Stimulated activated CD8-positive, alpha-beta memory T cell treated with anti-CD3 and anti-CD28 coated beads, Interleukin-4, amount 100 ng/mL, for 4 hours (primary cell): Measurements from ENCODE around the gene ZNRF1.
"Not testable (repeated sequence)": the region's sequence is repeated elsewhere in the genome, so short reads cannot be mapped to it uniquely, and the experiment has no call there.

Experiments used
- DNase-seq, 2 donors: peaks; one replicate each; pipeline ENCODE4 v3.0.0-alpha.2; 2020; ENCODE audit warnings: low read depth in 2 of 2, low spot score in 1 of 2

The ZNRF1 gene

DNA sequence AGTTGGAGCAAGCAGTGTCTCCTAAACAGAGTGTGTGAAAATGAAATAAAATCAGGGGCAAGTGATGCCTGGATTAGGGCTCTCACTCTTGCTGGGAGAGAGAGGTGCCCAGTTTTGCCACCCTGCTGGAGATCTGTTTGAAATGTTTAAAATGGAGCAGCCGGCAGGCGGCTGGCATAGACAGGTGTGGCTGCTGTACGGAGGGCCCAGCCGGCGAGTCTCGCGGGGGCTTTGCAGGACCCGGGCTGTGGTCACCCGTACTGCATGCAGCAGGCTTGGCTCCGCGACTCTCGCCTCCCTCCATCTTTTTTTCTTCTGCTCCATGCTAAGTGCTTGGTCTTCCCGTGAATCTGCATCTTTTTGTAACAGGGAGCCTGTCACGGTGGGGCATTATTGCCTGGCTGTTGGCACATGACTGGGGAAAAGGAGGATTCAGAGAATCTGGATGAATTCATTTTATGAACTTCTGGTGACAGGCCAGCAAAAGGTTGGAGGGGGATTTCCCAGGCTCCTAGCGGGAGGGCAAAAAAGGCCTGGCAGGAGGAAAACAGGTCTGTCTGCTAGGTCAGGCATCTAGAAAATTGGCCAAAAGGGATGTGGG, 1.8 kb downstream of the ZNRF1 start:
- no peak for DNase-seq

DNA sequence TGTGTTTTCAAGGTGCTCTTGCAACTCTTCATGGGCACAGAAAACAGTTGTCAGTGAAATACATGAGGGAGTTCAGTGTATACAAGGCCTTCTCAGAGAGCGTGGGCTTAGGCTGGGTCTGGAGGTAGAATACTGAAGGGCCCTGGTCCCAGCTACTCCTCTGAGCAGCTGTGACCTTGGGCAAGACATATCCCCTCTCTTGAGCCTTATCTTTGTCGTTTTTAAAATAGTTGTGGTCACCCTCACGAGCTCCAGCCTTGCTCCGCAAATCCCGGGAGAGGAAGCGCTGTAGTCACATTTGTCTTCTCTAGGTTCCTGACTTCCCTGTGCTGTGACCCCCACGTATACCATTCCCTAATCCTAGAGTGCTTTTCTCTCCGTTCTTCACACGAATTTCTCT, 3.6 kb downstream of the ZNRF1 start:
- no peak for DNase-seq

DNA sequence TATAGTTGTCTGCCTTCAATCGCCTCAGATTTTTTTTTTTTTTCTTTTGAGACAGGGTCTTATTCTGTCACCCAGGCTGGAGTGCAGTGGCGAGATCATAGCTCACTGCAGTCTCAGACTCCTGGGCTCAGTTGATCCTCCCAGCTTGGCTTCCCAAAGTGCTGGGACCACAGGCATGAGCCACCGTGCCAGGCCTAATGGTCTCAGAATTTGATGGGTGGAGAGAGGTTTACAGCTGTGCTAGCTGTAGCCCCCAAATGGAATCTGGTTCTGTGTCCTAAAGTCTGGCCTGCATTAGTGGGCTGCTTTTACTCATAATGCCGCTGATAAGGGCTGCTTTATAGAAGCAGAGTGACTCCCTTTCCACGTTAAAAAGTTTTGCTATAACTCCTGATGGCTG, 5.1 kb downstream of the ZNRF1 start:
- DNase-seq = no peak

DNA sequence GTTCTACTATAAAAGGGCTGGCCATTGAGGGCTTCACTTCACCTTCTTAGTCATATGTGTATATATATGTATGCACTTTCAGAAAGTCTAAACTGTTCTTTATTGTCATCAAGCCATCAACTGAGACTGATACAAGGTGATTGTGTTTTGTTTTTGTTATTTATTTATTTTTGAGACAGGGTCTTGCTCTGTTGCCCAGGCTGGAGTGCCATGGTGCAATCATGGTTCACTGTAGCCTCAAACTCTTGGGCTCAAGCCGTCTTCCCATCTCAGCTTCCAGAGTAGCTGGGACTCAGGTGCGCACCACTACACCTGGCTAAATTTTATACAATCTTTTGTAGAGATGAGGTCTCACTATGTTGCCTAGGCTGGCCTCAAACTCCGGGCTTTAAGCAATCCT, 5.6 kb downstream of the ZNRF1 start:
- no peak for DNase-seq

DNA sequence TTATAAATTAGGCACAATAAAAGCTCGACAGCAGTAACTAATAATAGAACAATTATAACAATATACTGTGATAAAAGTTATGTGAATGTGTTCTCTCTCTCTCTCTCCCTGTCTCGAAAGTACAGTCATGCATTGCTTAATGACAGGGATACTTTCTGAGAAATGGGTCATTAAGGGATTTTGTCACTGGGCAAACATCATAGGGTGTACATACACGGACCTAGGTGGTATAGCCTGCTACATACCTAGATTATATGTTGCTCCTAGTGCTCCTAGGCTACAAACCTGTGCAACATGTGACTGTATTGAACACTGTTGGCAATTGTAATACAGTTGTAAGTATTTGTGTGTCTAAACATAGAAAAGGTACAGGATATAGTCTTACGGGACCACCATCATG, 6.9 kb downstream of the ZNRF1 start:
- no peak for DNase-seq

DNA sequence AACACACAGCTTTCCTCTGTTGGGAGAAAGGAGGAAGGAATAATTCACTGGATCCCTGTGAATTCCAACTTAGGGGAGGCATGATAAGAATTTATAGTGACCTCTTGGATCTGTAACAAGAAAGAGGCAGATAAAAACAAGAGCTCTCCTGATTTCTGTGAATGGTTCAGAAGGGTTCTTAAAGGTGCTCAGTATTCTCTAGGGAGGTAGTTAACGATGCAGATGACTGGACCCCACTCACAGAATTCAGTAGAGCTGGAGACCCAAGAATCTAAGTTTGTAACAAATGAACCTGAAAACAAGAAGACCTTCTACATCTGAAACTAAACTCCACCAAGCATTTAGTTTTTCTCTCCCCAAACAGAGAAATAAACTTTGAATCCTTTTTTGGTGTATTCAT, 8.6 kb downstream of the ZNRF1 start:
- no peak for DNase-seq

DNA sequence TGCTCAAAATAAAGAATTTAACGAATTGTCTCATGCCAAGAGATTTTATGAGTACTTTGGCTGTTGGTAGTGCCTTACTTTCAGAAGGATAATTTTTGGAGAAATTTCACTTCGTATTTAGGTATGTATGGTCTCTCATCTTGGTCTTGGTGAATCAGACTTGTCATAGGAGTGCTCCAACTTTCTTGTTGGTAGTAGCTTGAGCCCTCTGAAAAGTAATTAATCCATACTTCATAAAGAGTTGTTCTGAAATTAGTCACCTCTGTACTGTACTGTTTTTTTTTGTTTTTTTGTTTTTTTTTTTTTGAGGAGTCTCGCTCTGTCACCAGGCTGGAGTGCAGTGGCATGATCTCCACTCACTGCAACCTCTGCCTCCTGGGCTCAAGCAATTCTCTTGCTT, 11.6 kb downstream of the ZNRF1 start:
- DNase-seq = no peak

DNA sequence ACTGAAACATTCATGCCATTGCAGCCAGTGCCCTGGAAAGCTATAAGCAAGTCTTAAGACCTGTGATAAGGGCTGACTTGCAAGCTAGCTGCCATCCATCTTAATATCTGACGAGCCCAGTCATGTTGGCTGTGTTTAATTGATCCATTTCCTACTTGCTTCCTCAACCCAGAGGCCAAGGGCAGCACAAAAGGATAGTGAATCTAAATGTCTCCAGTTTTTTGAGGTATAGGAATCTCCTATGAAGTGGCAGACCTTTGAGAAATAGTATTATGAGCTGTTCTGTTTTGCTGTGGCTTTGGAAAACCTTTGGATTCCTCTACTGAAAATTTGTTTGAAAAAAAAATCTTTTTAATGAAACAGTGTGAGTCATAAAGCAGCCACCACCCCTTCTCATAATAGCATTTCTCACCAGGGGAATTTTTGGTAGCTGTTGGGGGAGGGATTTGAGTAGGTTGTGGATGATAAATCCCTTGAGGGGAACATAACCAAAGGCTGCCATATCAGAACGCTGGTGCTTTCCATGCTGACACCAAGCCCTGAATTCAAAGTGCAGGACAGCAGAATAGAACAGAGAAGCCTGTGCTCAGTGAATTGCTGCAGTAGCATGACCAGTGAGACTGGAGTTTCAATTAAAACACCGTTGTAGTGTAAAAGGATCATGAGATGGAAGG, 12.9 kb downstream of the ZNRF1 start:
- no peak for DNase-seq

DNA sequence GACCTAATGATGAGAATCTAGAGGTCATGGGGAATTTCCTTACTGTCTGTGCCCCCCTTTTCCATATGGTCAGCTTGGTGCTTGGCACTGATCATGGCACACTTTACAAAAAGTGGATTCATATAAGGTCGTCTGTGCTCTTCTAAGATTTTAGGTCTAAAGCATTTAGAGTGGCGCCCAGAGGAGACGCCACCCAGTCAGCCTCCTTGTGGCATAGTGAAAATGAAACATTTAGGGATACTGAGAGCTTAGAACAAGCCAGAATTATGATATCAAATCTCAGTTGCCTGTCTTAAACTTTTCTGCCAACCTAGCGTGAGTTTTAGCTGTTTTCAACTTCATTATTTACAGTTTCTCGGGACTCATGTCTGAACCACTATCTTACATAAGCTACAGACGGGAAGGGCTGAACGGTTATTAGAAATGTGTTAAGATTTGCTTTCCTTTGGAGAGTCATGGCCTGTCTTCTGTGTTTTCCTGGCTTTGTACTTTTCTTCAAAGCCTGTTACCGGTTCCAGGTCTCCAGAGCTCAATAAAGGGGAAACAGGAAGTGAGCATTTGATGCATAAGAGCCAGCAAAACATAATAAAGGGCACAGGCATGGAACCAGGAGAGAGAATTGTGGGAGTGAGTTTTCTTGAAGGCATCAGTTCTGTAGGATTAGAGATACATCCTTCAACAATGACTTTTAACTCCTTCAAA, 13.7 kb downstream of the ZNRF1 start:
- DNase-seq = no peak

DNA sequence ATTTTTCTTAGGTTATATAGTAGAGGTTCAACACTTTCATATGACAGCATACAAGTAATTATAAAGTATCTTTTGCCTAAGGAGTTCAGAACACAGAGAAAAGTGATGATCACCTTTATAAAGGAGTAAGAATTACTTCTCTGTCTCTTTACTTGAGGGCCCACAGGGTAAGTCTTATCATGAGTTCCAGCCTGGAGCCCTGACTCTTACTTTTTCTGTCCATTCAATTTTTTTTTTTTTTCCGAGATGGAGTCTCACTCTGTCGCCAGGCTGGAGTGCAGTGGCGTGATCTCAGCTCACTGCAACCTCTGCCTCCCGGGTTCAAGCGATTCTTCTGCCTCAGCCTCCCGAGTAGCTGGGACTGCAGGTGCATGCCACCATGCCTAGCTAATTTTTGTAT, 14.3 kb downstream of the ZNRF1 start:
- not testable (repeated sequence) for DNase-seq

DNA sequence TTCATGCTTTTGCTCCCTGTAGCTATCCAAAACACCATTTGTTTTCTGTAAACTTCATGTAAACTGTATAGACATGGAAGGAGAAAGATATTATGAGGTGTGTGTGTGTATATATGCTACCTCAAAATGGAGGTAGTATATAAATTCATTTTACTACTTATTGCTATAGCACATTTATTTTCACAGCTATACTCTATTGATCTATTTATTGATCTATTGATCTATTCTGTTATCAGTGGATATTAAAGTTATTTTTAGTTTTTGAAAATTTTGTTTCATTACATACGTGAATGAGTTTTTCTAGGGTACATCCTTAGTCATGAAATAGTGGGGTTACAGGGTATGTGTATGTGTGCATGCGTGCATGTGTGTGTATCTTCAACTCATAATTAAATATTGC, 15.5 kb downstream of the ZNRF1 start:
- no peak for DNase-seq

DNA sequence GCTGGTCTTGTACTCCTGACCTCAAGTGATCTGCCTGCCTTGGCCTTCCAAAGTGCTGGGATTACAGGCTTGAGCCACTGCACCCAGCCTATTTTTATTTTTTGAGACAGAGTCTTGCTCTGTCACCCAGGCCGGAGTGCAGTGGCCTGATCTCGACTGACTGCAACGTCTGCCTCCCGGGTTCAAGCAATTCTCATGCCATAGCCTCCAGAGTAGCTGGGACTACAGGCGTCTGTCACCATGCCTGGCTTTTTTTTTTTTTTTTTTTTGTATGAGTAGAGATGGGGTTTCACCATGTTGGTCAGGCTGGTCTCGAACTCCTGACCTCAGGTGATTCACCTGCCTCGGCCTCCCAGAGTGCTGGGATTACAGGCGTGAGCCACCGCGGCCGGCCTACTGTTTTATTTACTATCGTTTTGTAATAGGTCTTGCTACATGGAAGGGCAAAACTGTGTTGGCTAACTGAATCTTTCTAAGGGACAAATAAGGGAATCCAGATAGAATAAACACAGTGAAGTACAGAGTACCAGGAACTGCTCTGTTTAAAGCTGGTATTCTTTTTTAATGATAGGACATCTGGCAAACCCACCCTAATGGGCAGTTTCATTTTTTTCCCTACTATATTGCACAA, 17.7 kb downstream of the ZNRF1 start:
- DNase-seq = not testable (repeated sequence)

DNA sequence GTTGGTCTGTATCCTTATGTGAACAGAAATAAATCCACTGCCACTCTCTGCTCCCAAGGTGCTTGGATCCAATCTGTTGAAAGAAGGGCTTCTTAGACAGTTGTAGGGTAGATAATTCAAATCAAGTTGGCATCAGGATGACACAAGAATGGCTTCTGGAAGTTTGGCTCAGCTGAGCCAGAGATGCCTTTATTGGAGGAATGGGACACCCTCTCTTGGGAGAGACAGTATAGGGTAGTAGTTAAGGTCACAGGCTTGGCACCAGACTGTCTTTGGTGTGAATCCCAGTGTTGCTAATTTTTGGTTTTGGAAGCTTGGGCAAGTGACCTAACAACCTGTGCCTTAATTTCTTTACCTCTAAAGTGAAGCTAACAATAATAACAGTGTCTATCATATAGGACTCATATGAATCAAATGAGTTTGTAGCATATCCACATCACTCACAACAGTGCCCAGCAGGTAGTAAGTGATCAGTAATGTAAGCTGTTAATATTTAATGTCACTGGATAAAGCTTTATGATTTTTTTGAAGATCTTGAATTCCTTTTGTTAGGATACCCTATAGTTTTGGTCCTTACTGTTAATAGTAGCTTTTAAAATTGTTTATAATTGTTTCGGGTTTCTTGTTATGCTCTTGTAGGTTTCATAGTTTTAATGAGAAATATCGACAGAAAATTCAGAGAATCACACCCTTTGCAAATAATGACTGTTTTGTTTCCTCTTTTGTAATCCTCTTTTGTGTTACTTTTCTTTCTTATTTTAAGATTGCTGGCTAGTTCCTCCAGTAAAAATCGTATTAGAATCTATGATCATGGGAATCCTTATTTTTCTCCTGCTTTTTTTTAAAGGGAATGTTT, 19.1 kb downstream of the ZNRF1 start:
- no peak for DNase-seq

DNA sequence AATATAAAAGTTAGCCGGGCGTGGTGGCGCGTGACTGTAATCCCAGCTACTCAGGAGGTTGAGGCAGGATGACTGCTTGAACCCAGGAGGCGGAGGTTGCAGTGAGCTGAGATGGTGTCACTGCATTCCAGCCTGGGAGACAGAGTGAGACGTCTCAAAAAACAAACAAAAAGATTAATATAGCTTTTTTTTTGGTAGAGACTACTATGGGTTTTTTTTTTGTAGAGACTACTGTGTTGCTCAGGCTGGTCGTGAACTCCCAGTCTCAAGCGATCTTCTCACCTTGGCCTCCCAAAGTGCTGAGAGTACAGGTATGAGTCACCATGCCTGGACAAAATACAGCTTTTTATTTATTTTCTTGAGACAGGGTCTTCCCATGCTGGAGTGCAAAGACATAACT, 20.2 kb downstream of the ZNRF1 start:
- no peak for DNase-seq

DNA sequence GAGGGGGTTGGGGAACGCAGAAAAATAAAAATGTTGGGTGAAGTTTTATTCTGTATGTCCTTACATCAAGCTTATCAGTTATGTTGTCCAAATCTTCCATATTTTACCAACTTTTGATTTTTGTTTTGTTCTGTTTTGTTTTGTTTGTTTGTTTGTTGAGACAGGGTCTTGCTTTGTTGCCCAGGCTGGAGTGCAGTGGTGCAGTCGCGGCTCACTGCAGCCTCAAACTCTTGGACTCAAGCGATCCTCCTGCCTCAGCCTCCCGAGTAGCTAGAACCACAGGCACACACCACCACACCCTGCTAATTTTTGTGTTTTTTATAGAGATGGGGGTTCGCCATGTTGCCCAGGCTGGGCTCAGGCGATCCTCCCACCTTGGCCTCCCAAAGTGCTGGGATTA, 20.8 kb downstream of the ZNRF1 start:
- no peak for DNase-seq

DNA sequence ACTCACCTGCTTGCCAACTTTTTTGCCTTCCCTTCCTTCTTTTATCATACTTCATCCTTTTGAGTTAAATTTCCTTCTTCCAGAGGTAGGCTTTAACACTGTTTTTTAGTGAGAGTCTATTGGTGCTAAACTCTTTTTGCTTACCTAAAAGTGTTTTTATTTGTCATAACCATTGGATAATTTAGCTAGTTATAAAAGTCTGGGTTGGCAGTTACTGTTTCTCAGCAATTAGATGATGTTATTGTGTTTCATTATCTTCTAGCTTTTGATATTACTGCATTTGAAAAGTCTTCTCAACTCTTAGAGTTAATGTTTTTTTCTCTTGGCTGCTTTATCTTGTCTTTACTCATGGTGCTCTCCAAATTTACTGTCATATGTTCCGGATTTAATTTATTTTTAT, 22.6 kb downstream of the ZNRF1 start:
- DNase-seq = no peak

DNA sequence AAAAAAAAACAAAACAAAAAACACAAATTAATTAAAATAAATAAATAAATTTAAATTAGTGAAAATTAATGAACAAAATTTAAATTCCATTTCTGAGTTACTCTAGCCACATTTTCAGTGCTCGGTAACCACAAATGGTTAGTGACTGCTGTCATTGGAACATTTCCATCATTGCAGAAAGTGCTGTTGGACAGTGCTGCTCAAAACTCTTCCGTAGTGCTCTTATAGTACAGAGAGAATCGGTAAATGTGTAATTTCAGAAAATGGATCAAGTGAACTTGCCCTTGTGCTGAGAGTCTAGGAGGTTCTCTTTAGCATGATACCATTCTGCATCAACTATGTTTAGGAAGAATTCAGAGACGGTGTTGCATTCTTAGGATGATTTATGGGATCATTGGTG, 23.7 kb downstream of the ZNRF1 start:
- DNase-seq = no peak

DNA sequence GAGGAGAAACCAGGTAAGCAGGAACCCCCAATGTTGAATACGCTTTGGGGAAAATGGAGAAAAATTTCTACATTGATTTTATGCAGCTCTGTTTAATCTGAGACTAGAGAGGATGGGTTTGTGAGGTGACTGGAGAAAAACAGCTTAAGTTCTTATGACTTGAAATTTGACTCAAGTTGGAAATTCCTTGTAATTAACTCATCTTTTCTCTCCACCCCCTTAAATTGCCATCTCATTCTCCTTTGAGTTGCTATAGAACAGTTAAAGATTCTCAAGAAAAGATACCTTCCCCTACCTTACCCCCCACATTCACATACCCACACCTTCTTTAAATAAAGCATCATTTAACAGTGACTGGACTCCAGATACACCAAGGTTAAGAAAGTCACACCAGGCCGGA, 24.2 kb downstream of the ZNRF1 start:
- DNase-seq = no peak

DNA sequence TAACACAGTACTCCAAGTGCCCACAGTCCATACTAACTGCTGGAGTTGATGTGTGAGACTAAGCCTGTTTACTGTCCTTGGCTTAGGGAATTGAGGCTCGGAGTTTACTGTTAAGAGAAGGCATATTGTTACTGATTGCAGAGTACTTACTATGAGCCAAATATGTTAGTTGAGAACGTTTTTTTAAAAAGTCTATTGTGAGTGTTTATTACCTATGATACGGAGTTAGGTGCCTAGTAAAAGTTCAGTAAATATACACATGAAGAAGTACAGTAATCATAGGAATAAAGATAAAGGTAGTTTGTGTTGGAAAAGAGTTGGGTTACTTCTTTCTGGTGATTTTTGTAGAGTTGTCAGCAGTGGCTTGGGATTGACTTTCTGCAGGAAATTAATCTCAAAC, 25.4 kb downstream of the ZNRF1 start:
- DNase-seq = no peak

DNA sequence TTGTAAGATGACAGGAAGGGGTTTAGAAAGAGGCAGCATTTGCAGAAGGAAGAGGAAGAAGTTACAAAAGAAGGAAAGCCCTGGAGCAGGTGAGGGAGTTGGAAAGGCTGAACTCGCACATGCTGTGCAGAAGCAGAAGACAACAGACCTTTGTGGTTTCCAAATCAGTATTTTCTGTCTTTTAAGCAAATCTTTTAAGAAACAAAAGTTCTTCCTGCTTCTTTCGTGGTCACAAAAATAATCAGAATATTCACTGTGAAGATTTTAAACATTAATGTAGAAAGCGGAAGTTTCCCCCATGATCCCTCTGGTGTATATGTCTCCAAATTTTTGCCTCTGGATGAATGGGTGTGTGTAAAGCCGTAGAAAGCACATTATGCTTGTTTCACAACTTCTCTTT, 25.8 kb downstream of the ZNRF1 start:
- no peak for DNase-seq

DNA sequence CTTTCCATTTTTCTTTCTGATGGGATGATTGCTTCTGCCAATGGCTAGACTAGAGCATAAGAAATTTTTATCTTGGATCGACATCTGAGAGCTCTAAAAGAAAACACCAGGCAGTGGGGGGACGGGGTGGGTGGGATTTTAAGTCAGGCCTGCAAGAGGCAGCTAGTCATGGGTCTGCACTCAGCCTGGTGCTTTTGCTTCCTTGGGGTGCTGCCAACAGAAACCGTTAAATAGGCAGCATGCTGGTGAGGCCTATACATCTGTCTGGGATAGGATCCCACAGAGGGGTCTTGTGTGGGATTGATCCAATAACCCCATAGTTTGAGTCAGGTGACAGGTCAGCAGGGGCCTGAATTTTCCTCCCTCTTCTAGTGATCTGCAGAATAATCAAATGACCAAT, 26.9 kb downstream of the ZNRF1 start:
- no peak for DNase-seq
